ENCODE measurements around the gene CBFA2T2.
A peak's percentile ranks its signal among the peaks of the same experiment; 100 is the strongest.

- no peak for TF ChIP-seq POLR2AphosphoS5 (IDR thresholded peaks at IDR 0.05; ENCODE audit: low read depth, low read length)
- TF ChIP-seq TAF1 (IDR thresholded peaks at IDR 0.05; ENCODE audit: borderline replicate concordance, insufficient read depth, low read length) = no peak
- TF ChIP-seq, protein P1, sequence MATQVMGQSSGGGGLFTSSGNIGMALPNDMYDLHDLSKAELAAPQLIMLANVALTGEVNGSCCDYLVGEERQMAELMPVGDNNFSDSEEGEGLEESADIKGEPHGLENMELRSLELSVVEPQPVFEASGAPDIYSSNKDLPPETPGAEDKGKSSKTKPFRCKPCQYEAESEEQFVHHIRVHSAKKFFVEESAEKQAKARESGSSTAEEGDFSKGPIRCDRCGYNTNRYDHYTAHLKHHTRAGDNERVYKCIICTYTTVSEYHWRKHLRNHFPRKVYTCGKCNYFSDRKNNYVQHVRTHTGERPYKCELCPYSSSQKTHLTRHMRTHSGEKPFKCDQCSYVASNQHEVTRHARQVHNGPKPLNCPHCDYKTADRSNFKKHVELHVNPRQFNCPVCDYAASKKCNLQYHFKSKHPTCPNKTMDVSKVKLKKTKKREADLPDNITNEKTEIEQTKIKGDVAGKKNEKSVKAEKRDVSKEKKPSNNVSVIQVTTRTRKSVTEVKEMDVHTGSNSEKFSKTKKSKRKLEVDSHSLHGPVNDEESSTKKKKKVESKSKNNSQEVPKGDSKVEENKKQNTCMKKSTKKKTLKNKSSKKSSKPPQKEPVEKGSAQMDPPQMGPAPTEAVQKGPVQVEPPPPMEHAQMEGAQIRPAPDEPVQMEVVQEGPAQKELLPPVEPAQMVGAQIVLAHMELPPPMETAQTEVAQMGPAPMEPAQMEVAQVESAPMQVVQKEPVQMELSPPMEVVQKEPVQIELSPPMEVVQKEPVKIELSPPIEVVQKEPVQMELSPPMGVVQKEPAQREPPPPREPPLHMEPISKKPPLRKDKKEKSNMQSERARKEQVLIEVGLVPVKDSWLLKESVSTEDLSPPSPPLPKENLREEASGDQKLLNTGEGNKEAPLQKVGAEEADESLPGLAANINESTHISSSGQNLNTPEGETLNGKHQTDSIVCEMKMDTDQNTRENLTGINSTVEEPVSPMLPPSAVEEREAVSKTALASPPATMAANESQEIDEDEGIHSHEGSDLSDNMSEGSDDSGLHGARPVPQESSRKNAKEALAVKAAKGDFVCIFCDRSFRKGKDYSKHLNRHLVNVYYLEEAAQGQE (IDR thresholded peaks at IDR 0.05; ENCODE audit: insufficient read depth in 1 of 2, low read depth in 2 of 2, low read length in 2 of 2) = 0 out of 4 replicates have a peak, but pooled peaks of 1 of the 2 experiments have one; percentile 21
- no peak for TF ChIP-seq FOXP2 (optimal IDR thresholded peaks at IDR 0.05; ENCODE audit: borderline replicate concordance, extremely low read depth, extremely low read length, insufficient read depth)
- no peak for TF ChIP-seq SIN3A (IDR thresholded peaks at IDR 0.05; ENCODE audit: borderline replicate concordance, insufficient read depth, low read length)
Observed at GRCh38 chr20:33531047-33531877, 41.4 kb downstream of the CBFA2T2 start.

Data from PFSK-1 (cell line).